Karpas-422 (cell line): ENCODE results near the gene NME3. TPM values are rescaled to one million over a fixed set of nuclear protein-coding genes. Genes with fewer than 3 reads are reported as not detected.
A peak's percentile ranks its signal among the peaks of the same experiment; 100 is the strongest.

ENCODE experiments used
- DNase-seq: peaks from one replicate; pipeline ENCODE4 v3.0.0-alpha.2; 2015
- H2AFZ ChIP-seq: fragments of 200-600 bp; sonication (generic); 2 replicates; pipeline ENCODE4 v1.6.1; 2014; ENCODE audit warnings: antibody characterized with exemption, low read length, mixed read lengths
- H3K27ac ChIP-seq: fragments of 200-600 bp; sonication (generic); 2 replicates; pipeline ENCODE4 v1.5.1; 2014; ENCODE audit warnings: mild to moderate bottlenecking, low read length, moderate library complexity
- H3K27me3 ChIP-seq: fragments of 200-600 bp; sonication (generic); 2 replicates; pipeline ENCODE4 v1.6.1; 2014; ENCODE audit warnings: low read length, mixed read lengths
- H3K36me3 ChIP-seq: fragments of 200-600 bp; sonication (generic); 2 replicates; pipeline ENCODE4 v1.6.1; 2014; ENCODE audit warnings: low read length, mixed read lengths; ENCODE audit not compliant: insufficient read depth
- H3K4me1 ChIP-seq: fragments of 200-600 bp; sonication (generic); 2 replicates; pipeline ENCODE4 v1.6.1; 2014; ENCODE audit warnings: mild to moderate bottlenecking, low read length, mixed read lengths
- H3K4me2 ChIP-seq: fragments of 200-600 bp; sonication (generic); 2 replicates; pipeline ENCODE4 v1.6.1; 2014; ENCODE audit warnings: low read length, low read depth, mild to moderate bottlenecking; ENCODE audit not compliant: poor library complexity, severe bottlenecking
- H3K4me3 ChIP-seq: fragments of 200-600 bp; sonication (generic); 2 replicates; pipeline ENCODE4 v1.5.1; 2014; ENCODE audit warnings: mild to moderate bottlenecking, antibody characterized with exemption, low read length, mixed read lengths
- H3K79me2 ChIP-seq: fragments of 200-600 bp; sonication (generic); 2 replicates; pipeline ENCODE4 v1.6.1; 2014; ENCODE audit warnings: mild to moderate bottlenecking, low read length, mixed read lengths
- H3K9ac ChIP-seq: fragments of 200-600 bp; sonication (generic); 2 replicates; pipeline ENCODE4 v1.6.0; 2014; ENCODE audit warnings: low read length
- H3K9me2 ChIP-seq: fragments of 200-600 bp; sonication (generic), shearing (Covaris generic); replicated peaks from 2 replicates; pipeline ENCODE4 v1.6.0; 2014; ENCODE audit warnings: mild to moderate bottlenecking, low read length, moderate library complexity; ENCODE audit not compliant: insufficient read depth
- H3K9me3 ChIP-seq: fragments of 300-700, 200-600 bp; sonication (generic); 2 replicates; pipeline ENCODE4 v1.6.1; 2014; ENCODE audit warnings: low read length, mixed read lengths
- H4K20me1 ChIP-seq: fragments of 200-600 bp; sonication (generic); 2 replicates; pipeline ENCODE4 v1.6.1; 2014; ENCODE audit warnings: mild to moderate bottlenecking, antibody characterized with exemption, low read length, low read depth; ENCODE audit not compliant: insufficient read depth
- total RNA-seq: library from RNA; depleted of rRNA; stranded (reverse); fragments of >200 nt; shearing (Covaris generic); gene quantifications from 2 replicates; pipeline ENCODE4 v1.2.3, GENCODE V29; 2014; ENCODE audit warnings: low replicate concordance; rRNA removed

The NME3 gene
- total RNA-seq, result 35.9 and 83.0 TPM in 2 replicates

- H3K4me2 ChIP-seq, result peak within 1 kb of the TSS; percentile 97
- no peaks in the 10 kb centered on the region for H3K9me2 ChIP-seq
- peak within 1 kb of the TSS; percentile 68 for H3K27ac ChIP-seq
- peak within 1 kb of the TSS; percentile 86 for H3K4me3 ChIP-seq
- no peak within 1 kb of the TSS for H2AFZ ChIP-seq
- no peaks in the 10 kb centered on the region for H3K9me3 ChIP-seq
- peak within 1 kb of the TSS; percentile 93 for H3K9ac ChIP-seq
- H4K20me1 ChIP-seq, result peaks cover 17% of the 10 kb centered on the region
- H3K27me3 ChIP-seq, result no peaks in the 10 kb centered on the region
- peaks cover 49% of the 10 kb centered on the region for H3K79me2 ChIP-seq
- DNase-seq, result peak; percentile 91
- H3K4me1 ChIP-seq, result peaks cover 29% of the 10 kb centered on the region
- H3K36me3 ChIP-seq, result peaks cover 2% of the 10 kb centered on the region
Measured at GRCh38 chr16:1771188-1771863, at the start of gene NME3. NME3 (minus strand) TSS chr16:1771543; CDS start chr16:1771534, 9 bp downstream.

DNA sequence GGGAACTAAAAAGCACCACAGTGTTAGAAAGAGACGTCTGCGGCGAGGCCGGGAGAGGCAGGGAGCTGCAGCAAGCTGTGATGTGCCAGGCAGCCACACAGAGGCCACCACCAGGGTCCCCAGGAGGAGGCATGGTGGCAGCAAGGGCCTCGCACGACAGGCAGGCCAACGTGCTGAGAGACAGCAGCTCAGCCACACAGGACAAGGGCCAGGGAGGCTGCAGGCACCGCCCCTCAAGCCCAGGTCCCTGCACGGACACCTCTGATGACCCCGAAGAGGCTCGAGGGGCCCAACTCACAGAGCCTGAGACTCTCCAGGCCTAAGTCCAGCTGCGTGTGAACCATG is 49.6 kb upstream of the NME3 start:
- H3K4me3 ChIP-seq, result no peak overlapping the region

DNA sequence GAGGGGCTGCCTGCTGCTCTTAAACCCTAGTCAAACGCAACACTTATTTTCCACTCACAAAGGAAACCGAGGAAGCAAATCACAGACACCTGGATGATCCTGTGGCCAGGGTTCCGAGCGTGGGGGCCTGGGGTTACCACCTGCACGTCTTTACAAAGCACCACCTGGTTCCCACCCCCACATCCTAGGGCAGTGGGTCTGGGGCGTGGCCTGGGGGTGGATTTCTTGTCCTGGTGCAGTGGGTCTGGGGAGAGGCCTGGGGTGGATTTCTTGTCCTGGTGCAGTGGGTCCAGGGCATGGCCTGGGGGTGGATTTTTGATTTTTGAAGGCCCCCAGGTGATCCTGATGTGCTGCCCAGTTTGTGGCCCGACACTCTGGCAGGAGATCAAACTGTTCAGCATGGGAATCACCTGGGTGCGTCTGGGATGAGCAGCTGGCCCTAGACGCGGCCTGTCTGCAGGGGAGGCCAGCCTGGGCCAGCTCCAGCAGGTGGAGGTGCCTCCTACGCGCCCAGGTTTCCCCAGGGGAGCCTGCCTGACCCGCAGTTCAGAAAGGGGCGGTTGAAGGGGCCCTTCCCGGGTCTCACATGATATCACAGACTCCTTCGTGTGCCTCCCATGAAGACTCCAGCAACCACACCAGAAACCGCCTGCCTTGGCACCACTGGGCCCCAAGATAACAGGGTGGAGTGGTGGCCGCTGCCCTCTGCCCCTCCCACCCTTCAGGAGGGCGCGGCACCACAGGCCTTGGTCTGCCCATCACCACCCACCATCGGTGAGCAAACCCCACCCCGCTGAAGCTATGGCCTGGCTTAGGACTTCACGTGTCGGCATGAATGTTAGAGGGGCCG is 49.0 kb upstream of the NME3 start:
- no peak overlapping the region for H2AFZ ChIP-seq
- H3K27me3 ChIP-seq, result no peaks in the 10 kb centered on the region
- H3K9me3 ChIP-seq, result no peaks in the 10 kb centered on the region
- peaks cover 2% of the 10 kb centered on the region for H3K4me1 ChIP-seq
- H3K4me2 ChIP-seq, result no peak overlapping the region
- no peaks in the 10 kb centered on the region for H3K79me2 ChIP-seq
- H3K4me3 ChIP-seq, result no peak overlapping the region
- no peak overlapping the region for H3K9ac ChIP-seq
- H4K20me1 ChIP-seq, result no peaks in the 10 kb centered on the region
- no peaks in the 10 kb centered on the region for H3K9me2 ChIP-seq
- no peak for DNase-seq
- no peaks in the 10 kb centered on the region for H3K36me3 ChIP-seq
- H3K27ac ChIP-seq, result no peak overlapping the region

More for the DNA sequence above, 49.6 kb upstream of the NME3 start:
- Histone ChIP-seq H3K27me3 (no peaks in the 10 kb centered on the region), H3K4me2 (no peak overlapping the region), H4K20me1 (no peaks in the 10 kb centered on the region), H3K9ac (no peak overlapping the region), H3K9me2 (no peaks in the 10 kb centered on the region), H3K4me1 (peaks cover 8% of the 10 kb centered on the region), H2AFZ (no peak overlapping the region), H3K79me2 (no peaks in the 10 kb centered on the region), H3K9me3 (no peaks in the 10 kb centered on the region), H3K36me3 (no peaks in the 10 kb centered on the region), H3K27ac (no peak overlapping the region)
- no peak for DNase-seq

GRCh38 chr16:1819611-1820010 is 48.3 kb upstream of the NME3 start:
- Histone ChIP-seq H3K27ac (no peak overlapping the region), H3K36me3 (no peaks in the 10 kb centered on the region), H3K4me3 (no peak overlapping the region), H3K9ac (no peak overlapping the region), H3K4me2 (no peak overlapping the region), H4K20me1 (no peaks in the 10 kb centered on the region), H2AFZ (no peak overlapping the region), H3K9me3 (no peaks in the 10 kb centered on the region), H3K9me2 (no peaks in the 10 kb centered on the region), H3K79me2 (no peaks in the 10 kb centered on the region), H3K4me1 (no peaks in the 10 kb centered on the region; the same call in 1 of the 2 replicates), H3K27me3 (no peaks in the 10 kb centered on the region)
- no peak for DNase-seq

DNA sequence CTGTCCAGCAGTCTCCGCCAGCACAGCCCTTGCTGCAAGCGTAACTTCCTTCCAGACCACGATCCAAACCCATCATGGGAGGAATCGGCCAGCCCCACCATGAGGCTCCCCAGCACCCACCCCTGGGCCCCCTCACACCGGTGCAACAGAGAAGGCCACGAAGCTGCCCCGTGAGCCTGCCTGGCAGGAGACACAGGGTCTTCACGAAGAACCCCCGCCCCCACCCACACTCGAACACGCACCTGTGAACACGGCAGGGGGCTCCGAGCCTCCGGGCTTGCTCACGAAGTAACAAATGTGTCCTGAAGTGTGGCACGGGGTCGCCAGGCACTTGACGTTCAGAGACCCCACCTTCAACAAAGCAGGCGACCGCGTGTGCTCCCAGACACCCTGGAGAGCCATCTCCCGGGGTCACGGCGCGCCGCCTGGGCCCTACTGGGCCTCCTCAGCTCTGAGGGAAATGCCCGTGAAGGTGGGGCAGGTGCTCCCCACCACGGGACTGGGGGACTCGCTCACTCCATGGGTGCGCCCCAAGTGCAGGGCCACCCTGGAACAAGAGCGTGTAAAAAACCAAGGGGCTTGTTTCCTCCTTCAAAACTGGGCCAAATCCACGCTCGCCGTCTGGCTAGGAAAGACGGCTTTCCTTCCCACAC is 47.7 kb upstream of the NME3 start:
- Histone ChIP-seq H3K36me3 (no peaks in the 10 kb centered on the region), H3K4me1 (no peaks in the 10 kb centered on the region; the same call in 1 of the 2 replicates)

DNA sequence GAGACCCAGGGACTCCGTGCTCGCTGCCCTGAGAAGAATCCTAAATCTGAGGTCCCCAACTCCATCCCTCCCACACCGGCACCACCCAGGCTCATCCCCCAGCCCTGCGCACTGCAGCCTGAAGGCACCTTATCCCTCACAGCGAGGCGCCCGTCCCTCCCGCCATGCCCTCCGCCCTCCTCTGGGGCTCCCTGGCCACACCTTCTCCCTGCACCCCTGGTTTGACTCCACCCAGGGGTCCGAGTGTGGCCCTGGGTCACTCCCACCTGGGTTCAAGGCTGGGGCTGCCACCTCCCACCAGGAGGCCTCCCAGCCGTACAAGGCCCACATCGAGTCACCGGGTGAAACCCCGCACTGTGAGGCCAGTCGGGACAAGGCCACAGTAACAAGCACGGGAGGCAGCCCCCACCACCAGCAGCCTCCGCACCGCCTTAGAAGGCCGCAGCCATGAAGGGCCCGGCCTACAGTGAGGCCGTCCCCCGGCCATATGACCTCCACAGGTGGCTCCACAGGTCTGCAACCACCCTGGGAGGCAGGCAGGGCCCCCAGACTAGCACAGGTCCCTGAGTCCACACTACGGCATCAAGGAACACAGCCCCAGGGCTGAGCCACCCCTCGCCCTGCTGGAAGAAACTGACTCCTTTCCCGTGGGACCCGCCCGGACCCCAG is 47.0 kb upstream of the NME3 start:
- H3K9me2 ChIP-seq, result no peaks in the 10 kb centered on the region
- H3K9ac ChIP-seq, result no peak overlapping the region
- no peak overlapping the region for H3K27ac ChIP-seq
- no peaks in the 10 kb centered on the region; the same call in 1 of the 2 replicates for H3K36me3 ChIP-seq
- no peaks in the 10 kb centered on the region for H3K27me3 ChIP-seq
- H4K20me1 ChIP-seq, result no peaks in the 10 kb centered on the region
- H2AFZ ChIP-seq, result no peak overlapping the region
- no peak for DNase-seq
- no peaks in the 10 kb centered on the region for H3K9me3 ChIP-seq
- H3K4me1 ChIP-seq, result no peaks in the 10 kb centered on the region
- H3K4me2 ChIP-seq, result no peak overlapping the region
- no peaks in the 10 kb centered on the region for H3K79me2 ChIP-seq
- H3K4me3 ChIP-seq, result no peak overlapping the region

More for the DNA sequence above, 47.7 kb upstream of the NME3 start:
- DNase-seq, result no peak
- Histone ChIP-seq H4K20me1 (no peaks in the 10 kb centered on the region), H3K9ac (no peak overlapping the region), H3K4me2 (no peak overlapping the region), H3K79me2 (no peaks in the 10 kb centered on the region), H3K27ac (no peak overlapping the region), H3K9me2 (no peaks in the 10 kb centered on the region), H2AFZ (no peak overlapping the region), H3K4me3 (no peak overlapping the region), H3K9me3 (no peaks in the 10 kb centered on the region), H3K27me3 (no peaks in the 10 kb centered on the region)

DNA sequence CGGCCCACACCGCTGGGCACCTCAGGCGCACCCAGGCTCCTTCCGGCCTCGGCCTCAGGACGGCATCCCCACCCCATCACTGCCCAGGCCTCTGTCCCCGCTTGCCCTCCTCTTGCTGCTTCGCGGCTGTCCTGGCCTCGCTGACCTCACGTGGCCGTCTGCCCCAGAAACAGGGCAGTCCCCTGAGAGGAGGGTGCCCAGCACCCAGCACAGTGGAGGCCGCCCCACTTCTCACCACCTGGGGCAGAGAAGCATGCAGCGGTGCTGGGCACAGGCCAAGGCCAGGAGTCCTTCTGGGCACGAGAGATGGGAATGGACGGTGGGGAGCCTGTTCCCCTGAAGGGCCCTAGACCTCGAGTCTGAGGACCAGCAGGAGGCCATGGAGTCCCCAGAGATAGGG is 46.4 kb upstream of the NME3 start:
- H3K27me3 ChIP-seq, result no peaks in the 10 kb centered on the region
- no peaks in the 10 kb centered on the region for H4K20me1 ChIP-seq
- no peak for DNase-seq
- H3K9me2 ChIP-seq, result no peaks in the 10 kb centered on the region
- no peaks in the 10 kb centered on the region for H3K79me2 ChIP-seq
- H3K4me2 ChIP-seq, result no peak overlapping the region
- H3K9ac ChIP-seq, result no peak overlapping the region
- H3K27ac ChIP-seq, result no peak overlapping the region
- no peaks in the 10 kb centered on the region for H3K9me3 ChIP-seq
- no peak overlapping the region for H3K4me3 ChIP-seq
- H3K4me1 ChIP-seq, result no peaks in the 10 kb centered on the region
- H2AFZ ChIP-seq, result no peak overlapping the region
- H3K36me3 ChIP-seq, result no peaks in the 10 kb centered on the region; the same call in 1 of the 2 replicates

DNA sequence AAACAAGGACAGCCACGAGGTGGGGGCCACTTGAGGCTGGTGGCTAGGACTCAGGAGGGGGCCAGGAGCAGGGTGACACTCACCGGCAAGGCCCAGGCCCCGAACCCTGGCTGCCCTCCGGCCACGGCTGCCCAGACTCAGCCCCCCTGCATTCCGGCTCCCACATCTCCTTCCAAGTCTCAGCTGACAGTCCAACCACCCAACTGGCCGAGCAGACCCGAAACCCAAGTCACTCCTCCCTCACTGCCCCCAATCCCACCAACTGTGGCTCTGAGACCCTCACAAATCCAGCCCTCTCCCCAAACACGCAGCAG is 45.9 kb upstream of the NME3 start:
- H3K36me3 ChIP-seq, result no peaks in the 10 kb centered on the region; the same call in 1 of the 2 replicates

More for the DNA sequence above, 45.9 kb upstream of the NME3 start:
- H3K9me2 ChIP-seq, result no peaks in the 10 kb centered on the region
- H3K27ac ChIP-seq, result no peak overlapping the region
- H3K27me3 ChIP-seq, result no peaks in the 10 kb centered on the region
- H3K4me1 ChIP-seq, result no peaks in the 10 kb centered on the region
- H4K20me1 ChIP-seq, result no peaks in the 10 kb centered on the region
- H3K4me2 ChIP-seq, result no peak overlapping the region
- H2AFZ ChIP-seq, result no peak overlapping the region
- H3K4me3 ChIP-seq, result no peak overlapping the region
- H3K9me3 ChIP-seq, result no peaks in the 10 kb centered on the region
- no peak for DNase-seq
- H3K79me2 ChIP-seq, result no peaks in the 10 kb centered on the region
- H3K9ac ChIP-seq, result no peak overlapping the region
